GM19463 (cell line): ENCODE data around the gene A1BG.
"Not testable (repeated sequence)": the region's sequence is repeated elsewhere in the genome, so short reads cannot be mapped to it uniquely, and the experiment has no call there.

ENCODE experiments used
- ATAC-seq: cut with Tn5 transposase; IDR thresholded peaks from one replicate; pipeline ENCODE4 v1.9.1; 2021; ENCODE audit warnings: mild to moderate bottlenecking, moderate library complexity; ENCODE audit not compliant: unreplicated experiment

The A1BG gene

GRCh38 chr19:58338825-58339558 is 14.3 kb downstream of the A1BG start:
- ATAC-seq, result no peak

- no peak for ATAC-seq
Measured at GRCh38 chr19:58338336-58338735, 15.0 kb downstream of the A1BG start.

- no peak for ATAC-seq
Measured at GRCh38 chr19:58336820-58337219, 16.5 kb downstream of the A1BG start.

- ATAC-seq, result no peak
Measured at GRCh38 chr19:58336216-58336615, 17.1 kb downstream of the A1BG start.

- ATAC-seq, result no peak
Measured at GRCh38 chr19:58335630-58336029, 17.7 kb downstream of the A1BG start.

- ATAC-seq, result no peak
Measured at GRCh38 chr19:58334691-58335249, 18.5 kb downstream of the A1BG start.

GRCh38 chr19:58332697-58333096 is 20.6 kb downstream of the A1BG start:
- ATAC-seq, result no peak

- no peak for ATAC-seq
Measured at GRCh38 chr19:58330458-58330857, 22.8 kb downstream of the A1BG start.

- ATAC-seq, result no peak
Measured at GRCh38 chr19:58328999-58329398, 24.3 kb downstream of the A1BG start.

GRCh38 chr19:58326914-58327726 is 26.2 kb downstream of the A1BG start, which contains the start of gene ZSCAN22:
TSS of gene ZSCAN22 (plus strand) at chr19:58326994. CDS start at chr19:58334803, 7,809 bp downstream.
- ATAC-seq, result peak; percentile 91

GRCh38 chr19:58326501-58326913 is 26.8 kb downstream of the A1BG start:
- ATAC-seq, result no peak

- no peak for ATAC-seq
Measured at GRCh38 chr19:58325311-58326022, 27.8 kb downstream of the A1BG start.

GRCh38 chr19:58319241-58319640 is 34.1 kb downstream of the A1BG start:
- ATAC-seq, result no peak

GRCh38 chr19:58318297-58318696 is 35.0 kb downstream of the A1BG start:
- ATAC-seq, result no peak

- ATAC-seq, result no peak
Measured at GRCh38 chr19:58317476-58318072, 35.7 kb downstream of the A1BG start.

GRCh38 chr19:58315580-58315979 is 37.7 kb downstream of the A1BG start:
- ATAC-seq, result no peak

- ATAC-seq, result no peak
Measured at GRCh38 chr19:58311345-58311865, 41.9 kb downstream of the A1BG start.

- ATAC-seq, result not testable (repeated sequence)
Measured at GRCh38 chr19:58310685-58311084, 42.6 kb downstream of the A1BG start.

GRCh38 chr19:58307736-58308135 is 45.6 kb downstream of the A1BG start:
- ATAC-seq, result no peak

GRCh38 chr19:58305932-58306323 is 47.4 kb downstream of the A1BG start:
- ATAC-seq, result no peak
